NCI-H446 treated with DMSO at 0.1 percent for 48 hours (cell line): ENCODE measurements around the gene PPOX.

Experiments
- DNase-seq: peaks from one replicate; lab custom pipeline; 2025; lab: John Stamatoyannopoulos, UW

PPOX gene

DNA sequence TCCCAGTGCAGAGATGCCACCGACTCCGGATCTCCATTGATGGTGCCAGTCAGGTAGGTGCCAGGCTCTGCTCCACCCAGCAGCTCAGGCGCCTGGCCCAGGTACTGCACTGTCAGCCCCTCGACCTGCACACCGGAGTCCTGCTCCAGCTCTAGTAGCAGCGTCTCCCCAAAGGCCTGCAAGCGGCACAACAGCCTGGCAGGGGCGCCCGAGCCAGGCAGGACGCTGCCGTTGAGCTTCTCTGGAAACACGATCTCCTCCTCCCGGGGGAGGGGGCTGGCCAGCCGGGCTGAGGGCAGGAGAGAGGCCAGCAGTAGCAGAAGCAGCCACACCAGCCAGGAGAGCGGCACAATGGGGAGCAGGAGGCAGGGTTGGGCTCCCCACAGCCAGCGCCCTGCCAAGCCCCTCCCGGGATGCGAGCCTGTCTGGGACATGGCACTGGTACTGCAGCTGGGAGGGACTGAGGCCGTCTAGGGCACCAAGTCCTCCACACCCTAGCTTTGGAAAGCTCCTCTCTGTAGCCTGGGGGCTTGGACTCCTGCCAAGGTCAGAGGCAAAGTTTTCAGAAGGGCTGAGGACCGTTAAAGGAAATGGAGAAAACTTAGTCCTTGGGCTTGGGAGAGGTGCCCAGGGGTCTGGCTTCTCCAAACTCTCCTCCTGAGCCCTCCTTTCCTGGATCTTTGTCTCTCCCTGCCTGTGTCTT is 32.1 kb downstream of the PPOX start:
- peak; percentile 51 for DNase-seq

DNA sequence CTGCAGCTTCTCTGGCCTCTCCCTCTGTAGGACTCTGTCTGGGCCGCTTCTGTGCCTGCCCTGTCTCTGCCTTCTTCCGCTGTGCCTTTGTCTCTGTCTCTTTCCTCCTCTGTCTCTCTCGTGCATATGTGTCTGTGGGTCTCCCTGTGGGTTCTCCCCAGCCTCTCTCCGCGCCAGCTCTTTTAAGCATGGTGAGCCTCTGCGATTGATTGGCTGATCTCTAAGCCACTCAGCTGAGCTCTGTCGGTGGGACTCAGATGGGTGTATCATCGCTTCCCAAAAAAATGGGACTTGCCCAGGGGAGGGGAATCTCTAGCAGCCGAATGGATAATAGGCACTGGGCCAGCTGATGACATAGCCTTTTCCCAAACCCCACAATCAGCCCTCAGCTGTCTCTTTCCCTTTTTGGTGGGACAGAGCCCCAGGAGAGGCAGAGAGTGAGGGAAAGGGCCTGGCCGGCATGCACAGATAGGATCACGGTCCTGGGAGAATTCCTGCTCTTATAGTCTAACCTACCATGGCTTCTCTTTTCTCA is 32.7 kb downstream of the PPOX start, which contains the start of gene ADAMTS4:
ADAMTS4 (minus strand) TSS at position 158 of the 535 bp plus-strand sequence. CDS start 427 bp downstream, outside the sequence.
- DNase-seq: peak; percentile 97

DNA sequence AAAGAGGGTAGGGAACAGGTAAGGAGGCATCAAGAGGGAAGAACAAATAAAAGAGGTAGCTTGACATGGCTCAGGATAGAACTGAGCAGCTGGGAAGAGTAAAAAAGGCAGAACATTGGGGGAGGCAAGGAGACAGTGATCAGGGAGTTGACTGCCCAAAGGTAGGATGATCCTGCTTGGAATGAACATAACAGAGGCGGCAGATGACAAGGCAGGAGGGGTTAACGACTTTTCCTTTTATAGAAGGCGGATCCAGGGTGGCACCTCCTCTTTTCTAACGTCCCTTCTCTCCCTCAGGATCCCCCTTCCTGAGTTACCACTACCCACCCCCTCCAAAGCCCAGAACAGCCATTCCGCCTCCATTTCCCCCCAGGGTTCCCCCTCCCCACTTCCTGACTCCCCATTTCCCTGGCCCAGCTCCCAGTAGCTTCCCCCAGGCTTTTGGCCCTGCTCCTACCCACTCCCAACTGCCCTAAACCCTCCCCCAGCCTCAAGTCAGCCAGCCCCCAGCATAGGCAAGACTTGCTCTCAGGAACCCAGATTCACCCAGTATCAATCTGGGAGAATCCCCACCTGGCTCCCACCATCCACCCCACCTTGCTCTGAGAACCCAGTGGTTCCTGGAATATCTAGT is 33.4 kb downstream of the PPOX start:
- peak; percentile 13 for DNase-seq

DNA sequence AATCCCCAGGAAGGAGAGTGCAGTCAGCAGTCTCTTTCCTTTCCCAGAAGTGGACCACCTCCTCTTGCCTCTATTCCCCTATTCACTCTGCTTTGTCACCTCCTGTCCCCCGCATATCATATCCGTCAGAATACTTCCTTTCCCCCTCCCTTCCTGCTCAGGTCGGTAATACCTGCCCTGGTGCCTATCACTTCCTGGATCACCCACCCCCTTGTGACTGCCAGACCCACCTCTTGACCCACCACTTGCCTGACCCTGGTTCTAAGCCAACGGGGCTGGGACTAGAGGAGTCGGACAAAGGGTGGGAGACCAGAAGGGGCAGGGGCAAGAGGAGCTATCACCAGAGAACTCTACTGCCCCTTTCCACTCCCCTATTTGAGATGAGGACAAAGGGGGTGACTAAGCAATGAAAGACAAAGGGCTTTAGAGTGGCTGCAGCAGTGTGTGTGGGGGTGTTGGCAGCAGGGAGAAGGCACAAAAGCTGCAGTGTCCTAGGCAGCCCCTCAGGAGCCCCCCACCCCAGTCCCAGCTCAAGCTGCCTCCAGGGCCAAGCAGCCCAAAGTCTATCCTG is 34.3 kb downstream of the PPOX start:
- DNase-seq: no peak

DNA sequence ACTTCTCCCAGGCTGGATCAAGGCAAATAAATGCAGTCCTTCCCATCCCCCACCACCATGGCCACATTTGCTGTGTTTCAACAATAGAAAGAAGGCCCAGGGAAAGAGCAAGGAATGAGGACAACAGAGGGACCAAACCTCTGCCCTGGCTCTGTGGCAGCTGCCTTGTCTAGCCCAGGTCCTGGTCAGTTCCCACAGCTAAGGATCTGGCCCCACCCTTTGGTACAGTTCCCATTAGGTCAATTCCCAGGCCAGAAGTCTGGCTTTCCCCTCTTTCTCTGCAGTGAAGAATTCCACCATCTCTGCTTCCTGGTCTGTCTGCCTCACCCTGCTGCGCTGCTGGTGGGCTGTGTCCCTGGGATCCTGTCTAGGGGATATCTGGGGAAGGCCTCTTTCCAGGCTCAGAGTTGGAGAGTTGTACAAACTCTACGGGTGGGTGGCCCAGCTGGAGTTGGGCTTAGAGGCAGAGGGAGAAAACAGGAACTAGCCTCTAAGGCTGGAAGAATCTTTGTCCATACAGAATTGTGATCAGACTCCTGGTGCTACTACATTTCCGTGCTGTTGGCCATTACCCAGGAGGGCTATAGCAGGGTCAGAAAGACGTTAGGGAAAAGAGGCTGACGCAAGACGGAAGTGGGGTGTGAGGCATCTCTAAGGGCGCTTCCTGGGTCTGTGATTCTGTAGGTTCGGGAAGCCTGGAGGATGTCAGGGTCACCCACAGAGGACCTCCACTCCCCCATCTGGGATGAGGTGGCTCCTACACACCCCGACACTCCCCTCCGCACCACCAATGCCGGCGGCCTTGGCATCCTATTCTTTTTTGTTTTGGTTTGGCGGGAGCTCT is 35.0 kb downstream of the PPOX start:
- no peak for DNase-seq

DNA sequence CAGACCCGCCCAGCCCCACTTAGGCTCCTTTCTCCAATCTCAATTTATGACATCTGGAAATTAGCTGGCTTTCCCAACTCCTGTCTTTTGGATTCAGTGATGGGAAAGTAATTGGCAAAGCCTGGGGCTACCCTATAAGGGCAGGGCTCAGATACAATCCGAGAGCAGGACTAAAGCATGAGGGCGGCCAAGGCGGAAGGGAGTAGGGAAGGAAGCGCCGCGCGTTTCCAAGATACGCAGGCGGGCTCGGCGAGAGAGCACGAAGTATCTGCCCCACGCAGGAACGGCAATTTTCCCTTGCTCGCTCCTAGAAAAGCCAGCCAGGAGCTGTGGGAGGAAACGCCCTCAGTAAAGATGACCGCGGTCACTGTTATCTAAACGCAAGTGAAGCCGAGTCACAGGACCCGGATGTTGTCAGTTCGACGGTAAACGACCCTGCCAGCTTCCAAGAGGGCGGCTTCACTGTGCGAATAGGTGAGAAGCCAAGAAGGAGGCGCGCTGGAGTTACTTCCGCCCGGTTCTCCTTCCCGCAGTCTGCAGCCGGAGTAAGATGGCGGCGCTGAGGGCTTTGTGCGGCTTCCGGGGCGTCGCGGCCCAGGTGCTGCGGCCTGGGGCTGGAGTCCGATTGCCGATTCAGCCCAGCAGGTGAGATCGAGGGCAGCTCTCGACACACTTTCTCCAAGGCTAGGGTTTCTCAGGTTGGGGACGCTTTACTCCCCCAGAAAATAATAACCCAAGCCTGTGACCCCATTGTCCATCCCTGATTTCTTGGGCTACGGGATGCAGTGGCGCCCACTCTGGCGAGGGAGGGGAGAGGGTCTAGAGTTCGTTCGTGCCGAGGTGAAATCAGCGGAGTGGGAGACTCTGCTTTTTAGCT is 35.8 kb downstream of the PPOX start, which contains the start of gene NDUFS2:
NDUFS2 (plus strand) TSS at position 532 of the 877 bp plus-strand sequence; CDS start at position 551, 19 bp downstream.
- peak; percentile 98 for DNase-seq

DNA sequence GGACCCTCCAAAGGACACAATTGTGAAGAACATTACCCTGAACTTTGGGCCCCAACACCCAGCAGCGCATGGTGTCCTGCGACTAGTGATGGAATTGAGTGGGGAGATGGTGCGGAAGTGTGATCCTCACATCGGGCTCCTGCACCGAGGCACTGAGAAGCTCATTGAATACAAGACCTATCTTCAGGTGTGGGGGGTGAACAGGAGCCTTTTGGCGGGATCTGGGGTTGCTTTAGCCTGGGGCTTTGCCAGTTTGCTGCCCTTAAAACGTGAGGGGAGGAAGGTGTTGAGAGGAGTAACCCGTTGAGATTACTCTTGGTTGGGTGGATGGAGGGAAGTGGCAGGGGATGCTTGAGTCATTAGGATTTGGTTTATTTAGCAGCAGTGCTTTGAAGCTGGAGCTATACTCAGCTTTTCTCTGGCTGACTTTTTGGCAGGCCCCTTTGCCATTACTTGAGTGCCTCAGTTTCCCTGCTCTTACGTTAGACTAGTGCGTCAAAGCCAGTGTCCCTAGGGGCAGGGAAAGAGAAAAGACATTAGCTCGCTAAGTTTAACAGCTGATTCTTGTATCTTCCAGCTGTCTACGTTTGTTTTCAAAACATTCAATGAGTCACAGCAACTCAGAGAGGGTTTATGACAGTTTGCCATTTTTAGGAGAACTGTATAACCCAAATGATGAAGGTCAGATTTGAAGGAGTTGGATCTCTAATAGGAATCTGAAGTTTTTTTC is 40.4 kb downstream of the PPOX start:
- no peak for DNase-seq

DNA sequence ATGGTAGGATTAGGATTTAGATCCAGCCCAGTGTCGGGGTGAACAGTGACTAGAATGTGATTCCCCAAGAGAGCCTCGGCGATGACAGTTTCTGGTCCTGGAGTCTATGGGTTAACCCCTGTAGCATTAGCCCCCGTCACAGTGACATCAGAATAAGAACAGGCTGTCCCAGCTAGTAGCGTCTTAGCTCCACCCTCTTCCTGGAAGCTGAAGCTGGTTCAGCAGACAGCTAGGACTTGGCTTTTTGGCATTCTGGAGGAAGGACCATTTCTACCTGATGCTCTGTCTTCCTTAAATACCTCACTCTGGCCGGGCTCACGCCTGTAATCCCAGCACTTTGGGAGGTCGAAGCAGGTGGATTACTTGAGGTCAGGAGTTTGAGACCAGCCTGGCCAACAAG is 40.9 kb downstream of the PPOX start:
- DNase-seq: no peak

DNA sequence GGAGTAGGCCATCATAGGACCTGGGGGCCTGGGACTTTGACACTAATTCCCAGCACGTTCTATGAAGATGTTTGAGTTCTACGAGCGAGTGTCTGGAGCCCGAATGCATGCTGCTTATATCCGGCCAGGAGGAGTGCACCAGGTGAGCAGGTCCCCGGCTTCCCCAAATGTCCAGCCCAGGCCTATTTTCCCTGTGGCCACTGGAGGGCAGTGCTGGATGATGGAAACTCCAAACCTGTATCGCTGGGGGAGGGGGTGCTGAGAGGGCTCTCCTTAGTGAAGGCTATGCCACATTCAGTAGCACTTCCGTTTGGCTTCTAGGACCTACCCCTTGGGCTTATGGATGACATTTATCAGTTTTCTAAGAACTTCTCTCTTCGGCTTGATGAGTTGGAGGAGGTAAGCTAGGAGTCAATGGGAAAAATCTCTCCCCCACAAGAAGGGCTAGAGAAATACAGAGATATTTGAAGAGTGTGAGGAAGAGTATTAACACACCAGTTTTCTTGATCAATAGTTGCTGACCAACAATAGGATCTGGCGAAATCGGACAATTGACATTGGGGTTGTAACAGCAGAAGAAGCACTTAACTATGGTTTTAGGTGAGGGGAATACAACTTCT is 43.7 kb downstream of the PPOX start:
- peak; percentile 9 for DNase-seq

DNA sequence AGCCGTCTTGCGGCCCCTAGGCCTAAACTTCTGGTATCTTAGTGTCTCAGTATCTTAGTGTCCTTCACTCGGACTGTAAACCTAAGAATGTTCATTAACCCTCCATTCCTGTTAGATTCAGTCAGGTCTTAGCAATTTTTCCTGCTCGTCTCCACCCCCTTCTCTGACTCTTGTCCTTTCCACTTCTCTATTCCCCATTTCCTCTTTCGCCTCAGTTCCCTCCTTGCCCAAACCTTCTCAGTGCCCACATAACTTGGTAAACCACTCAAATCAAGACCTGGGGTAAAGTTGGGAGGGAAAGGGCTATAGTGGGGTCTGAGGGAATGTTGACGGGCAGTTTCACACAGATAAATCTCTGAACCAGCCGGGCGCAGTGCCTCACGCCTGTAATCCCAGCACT is 48.1 kb downstream of the PPOX start:
- no peak for DNase-seq

DNA sequence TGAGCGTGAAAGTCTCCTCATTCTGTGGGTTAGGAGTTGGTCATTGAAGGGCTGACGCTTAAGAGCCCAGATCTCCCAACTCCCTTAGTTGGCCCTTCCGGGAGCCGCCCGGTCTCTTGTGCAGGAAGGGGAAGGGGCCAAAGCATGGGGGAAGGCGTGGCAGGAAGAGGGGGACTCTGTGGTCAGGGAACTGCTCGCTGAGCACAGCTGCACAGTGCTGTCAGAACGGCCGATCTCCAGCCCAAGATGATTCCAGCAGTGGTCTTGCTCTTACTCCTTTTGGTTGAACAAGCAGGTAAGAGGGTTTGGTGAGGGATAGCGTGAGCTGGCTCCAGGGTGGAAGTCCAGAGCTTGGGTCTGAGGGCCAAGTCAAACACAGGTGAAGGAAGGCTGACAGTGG is 48.9 kb downstream of the PPOX start, which contains the start of gene FCER1G:
FCER1G (plus strand) TSS at position 220 of the 400 bp plus-strand sequence; CDS start at position 247, 27 bp downstream.
- no peak for DNase-seq

DNA sequence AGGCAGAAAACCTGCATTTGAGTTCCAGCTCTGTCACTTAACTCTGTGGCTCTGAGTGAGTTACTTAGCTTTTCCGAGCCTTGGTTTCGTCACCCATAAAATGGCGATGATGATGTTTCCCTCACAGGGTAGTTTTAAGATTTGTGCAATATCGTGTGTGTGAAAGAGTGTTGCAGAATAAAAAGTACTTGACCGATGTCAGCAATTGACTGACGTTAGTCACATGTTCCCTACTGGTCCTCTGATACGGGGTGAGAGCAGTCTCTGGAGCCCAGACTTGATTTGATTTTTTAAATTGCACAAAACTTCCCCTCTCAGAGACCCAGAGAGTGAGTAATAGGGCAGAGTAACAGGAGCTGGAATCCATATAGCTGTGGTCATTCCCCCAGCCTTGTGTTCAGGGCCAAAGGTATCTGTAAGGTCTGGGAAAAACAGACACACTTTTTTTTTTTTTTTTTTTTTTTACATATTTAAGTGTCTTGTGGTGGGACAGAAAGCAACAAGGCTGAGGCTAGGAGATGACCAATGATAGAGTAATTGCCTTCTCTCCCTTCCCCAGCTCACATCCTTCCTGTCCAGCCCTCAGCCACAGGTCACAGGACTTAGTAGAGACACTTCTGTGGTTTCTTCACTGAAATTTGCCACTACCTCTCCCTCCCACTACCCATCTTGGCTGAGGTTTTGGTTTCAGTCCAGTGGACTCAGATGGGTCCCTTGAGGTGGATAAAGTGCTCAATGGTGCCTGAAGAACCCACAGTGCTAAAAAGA is 50.9 kb downstream of the PPOX start:
- DNase-seq: no peak

DNA sequence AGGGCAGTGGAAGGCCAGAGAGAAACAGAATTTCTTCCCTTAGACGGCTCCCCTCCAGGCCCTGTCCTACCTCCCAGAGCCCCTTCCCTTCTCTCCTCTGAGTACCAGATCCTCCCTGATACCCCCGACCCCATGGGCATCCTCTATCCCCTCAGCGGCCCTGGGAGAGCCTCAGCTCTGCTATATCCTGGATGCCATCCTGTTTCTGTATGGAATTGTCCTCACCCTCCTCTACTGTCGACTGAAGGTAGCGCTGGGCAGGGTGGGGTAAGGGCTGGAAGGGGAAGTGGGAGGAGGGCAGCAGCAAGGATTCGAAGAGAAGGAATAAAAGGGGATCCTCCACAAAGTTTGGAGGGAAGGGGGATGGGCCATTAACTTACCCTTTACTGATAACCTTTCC is 51.6 kb downstream of the PPOX start:
- DNase-seq: no peak

DNA sequence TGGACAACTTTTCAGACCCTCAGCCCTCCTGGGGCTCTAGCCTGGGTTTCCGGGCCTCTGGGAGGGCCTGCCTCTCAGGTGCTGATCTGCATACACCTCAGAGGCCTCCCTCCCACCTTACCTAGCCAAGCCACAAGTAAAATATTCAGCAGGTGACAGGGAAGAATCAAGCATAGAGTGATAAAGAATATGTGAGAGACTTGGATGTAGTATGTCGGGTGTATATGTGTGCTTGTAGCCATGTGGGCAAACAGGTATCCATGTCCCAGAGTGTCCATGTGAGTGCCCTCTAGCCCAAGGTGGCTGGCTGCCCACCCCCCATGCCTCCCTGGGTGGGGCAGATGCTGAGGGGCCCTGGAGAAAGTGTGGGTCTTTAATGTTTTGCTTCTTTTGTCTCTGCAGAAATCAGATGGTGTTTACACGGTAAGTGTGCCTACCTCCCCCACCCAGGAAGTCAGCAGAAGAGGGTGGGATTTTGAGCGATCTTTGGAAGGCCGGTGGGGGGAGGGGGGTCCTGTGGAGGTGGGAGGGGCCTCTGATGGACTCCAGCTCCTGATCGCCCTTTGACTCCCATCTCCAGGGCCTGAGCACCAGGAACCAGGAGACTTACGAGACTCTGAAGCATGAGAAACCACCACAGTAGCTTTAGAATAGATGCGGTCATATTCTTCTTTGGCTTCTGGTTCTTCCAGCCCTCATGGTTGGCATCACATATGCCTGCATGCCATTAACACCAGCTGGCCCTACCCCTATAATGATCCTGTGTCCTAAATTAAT is 52.3 kb downstream of the PPOX start:
- DNase-seq: no peak

DNA sequence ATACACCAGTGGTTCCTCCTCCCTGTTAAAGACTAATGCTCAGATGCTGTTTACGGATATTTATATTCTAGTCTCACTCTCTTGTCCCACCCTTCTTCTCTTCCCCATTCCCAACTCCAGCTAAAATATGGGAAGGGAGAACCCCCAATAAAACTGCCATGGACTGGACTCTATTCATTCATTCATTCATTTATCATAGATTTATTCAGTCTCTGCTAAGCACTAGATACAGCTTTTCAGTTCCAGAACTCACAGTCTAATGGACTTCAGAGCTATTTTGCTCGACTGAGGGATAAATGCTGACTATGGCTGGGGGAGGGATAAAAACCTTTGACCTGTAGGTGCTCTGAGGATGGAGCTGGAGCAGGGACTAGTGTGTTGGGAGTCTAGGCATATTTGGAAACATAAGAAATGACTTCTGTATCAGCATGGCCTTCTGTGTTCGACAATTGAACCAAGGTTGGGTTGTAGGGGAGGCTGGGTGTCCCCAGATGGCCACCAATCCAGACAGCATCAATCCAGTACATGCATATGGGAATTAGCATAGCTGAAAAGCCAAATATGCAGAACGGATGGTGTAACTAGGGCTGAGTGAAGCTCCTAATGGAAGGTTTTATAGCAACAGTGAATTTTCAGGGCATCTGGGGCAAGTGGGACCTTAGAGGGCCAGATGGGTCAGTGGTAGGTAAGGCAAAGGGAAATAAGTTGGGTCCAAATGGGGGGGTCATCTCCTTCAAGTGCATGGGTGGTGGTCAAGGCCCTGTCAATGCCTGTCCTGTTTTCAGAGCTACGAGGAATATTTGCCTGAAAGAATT is 53.1 kb downstream of the PPOX start:
- no peak for DNase-seq

DNA sequence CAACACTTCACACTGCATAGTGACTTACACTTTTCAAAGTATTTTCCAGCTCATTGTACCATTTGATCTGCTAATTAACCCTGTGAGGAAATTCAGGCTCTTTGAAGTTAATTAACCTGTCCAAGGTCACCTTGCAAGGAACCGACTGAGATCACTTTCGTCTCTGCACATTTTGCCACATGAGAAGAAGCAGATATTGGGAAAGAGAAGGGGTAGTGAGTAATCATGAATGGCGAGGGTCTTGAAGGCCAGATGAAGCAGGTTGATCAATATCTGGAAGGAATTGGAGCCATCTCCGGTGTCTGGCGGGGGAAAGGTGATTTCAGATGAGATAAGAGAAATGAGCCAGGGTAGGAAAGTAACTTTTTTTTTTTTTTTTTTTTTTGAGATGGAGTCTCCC is 53.8 kb downstream of the PPOX start:
- DNase-seq: no peak
